DOHH2 (cell line): ENCODE data around the gene MPI.

Experiments
- H3F3A ChIP-seq: fragments of 200-600 bp; sonication (generic), shearing (Covaris generic); 2 replicates; pipeline ENCODE4 v1.6.0; 2016; ENCODE audit warnings: antibody characterized with exemption, mild to moderate bottlenecking; ENCODE audit not compliant: control insufficient read depth, insufficient read depth
- H3K27ac ChIP-seq: fragments of 200-600 bp; sonication (generic); 2 replicates; pipeline ENCODE4 v1.5.1; 2014; ENCODE audit warnings: low read depth, mild to moderate bottlenecking, low read length, moderate library complexity
- H3K27me3 ChIP-seq: fragments of 200-600 bp; sonication (generic); 2 replicates; pipeline ENCODE4 v1.6.1; 2014; ENCODE audit warnings: mild to moderate bottlenecking, low read length, mixed read lengths; ENCODE audit not compliant: control insufficient read depth
- H3K36me3 ChIP-seq: fragments of 200-600 bp; sonication (generic); 2 replicates; pipeline ENCODE4 v1.6.1; 2014; ENCODE audit warnings: mild to moderate bottlenecking, low read length, moderate library complexity, mixed read lengths; ENCODE audit not compliant: control insufficient read depth
- H3K4me1 ChIP-seq: fragments of 200-600 bp; sonication (generic); 2 replicates; pipeline ENCODE4 v1.6.1; 2014; ENCODE audit warnings: mild to moderate bottlenecking, low read length, mixed read lengths; ENCODE audit not compliant: control insufficient read depth
- H3K4me2 ChIP-seq: fragments of 200-600 bp; sonication (generic); 2 replicates; pipeline ENCODE4 v1.6.0; 2014; ENCODE audit warnings: mild to moderate bottlenecking, low read length, moderate library complexity
- H3K4me3 ChIP-seq: fragments of 200-600 bp; sonication (generic); 2 replicates; pipeline ENCODE4 v1.5.1; 2014; ENCODE audit warnings: mild to moderate bottlenecking, low read length, mixed read lengths
- H3K79me2 ChIP-seq: fragments of 200-600 bp; sonication (generic); 2 replicates; pipeline ENCODE4 v1.6.1; 2014; ENCODE audit warnings: mild to moderate bottlenecking, low read length, mixed read lengths; ENCODE audit not compliant: control insufficient read depth
- H3K9me2 ChIP-seq: fragments of 200-600 bp; sonication (generic); replicated peaks from 2 replicates; pipeline ENCODE4 v1.6.1; 2014; ENCODE audit warnings: mild to moderate bottlenecking, low read length, mixed read lengths; ENCODE audit not compliant: control insufficient read depth
- H3K9me3 ChIP-seq: fragments of 200-600 bp; sonication (generic); 2 replicates; pipeline ENCODE4 v1.6.1; 2014; ENCODE audit warnings: antibody characterized with exemption, low read length, mixed read lengths; ENCODE audit not compliant: control insufficient read depth, insufficient read depth
- H4K20me1 ChIP-seq: fragments of 200-600 bp; sonication (generic); 2 replicates; pipeline ENCODE4 v1.6.0; 2014; ENCODE audit warnings: low read depth, mild to moderate bottlenecking, antibody characterized with exemption, low read length, moderate library complexity; ENCODE audit not compliant: control insufficient read depth, insufficient read depth
- CTCF ChIP-seq: fragments of 200-600 bp; sonication (generic); IDR thresholded peaks from one replicate; pipeline ENCODE4 v1.5.1; 2014; ENCODE audit warnings: antibody characterized with exemption, mild to moderate bottlenecking, low read depth, low read length; ENCODE audit not compliant: poor library complexity, severe bottlenecking
- EZH2phosphoT487 ChIP-seq: fragments of 200-600 bp; sonication (generic); IDR thresholded peaks from 2 replicates; pipeline ENCODE4 v1.6.1; 2017; ENCODE audit warnings: borderline replicate concordance, mild to moderate bottlenecking, antibody characterized with exemption, low read length, moderate library complexity, mixed read lengths

The MPI gene

GRCh38 chr15:74906450-74907162, 16.8 kb downstream of the MPI start, which contains the start of gene FAM219B:
FAM219B (minus strand) TSS chr15:74906851; CDS start chr15:74906800, 51 bp downstream.
- H3F3A ChIP-seq: peaks cover 27% of the 10 kb centered on the region
- H3K4me1 ChIP-seq: peaks cover 29% of the 10 kb centered on the region
- H3K9me2 ChIP-seq: no peaks in the 10 kb centered on the region
- H3K36me3 ChIP-seq: peaks cover 44% of the 10 kb centered on the region
- TF ChIP-seq CTCF: no peak
- no peak for TF ChIP-seq EZH2phosphoT487
- no peaks in the 10 kb centered on the region for H3K9me3 ChIP-seq
- H3K4me2 ChIP-seq: peak within 1 kb of the TSS; percentile 96
- peak within 1 kb of the TSS; percentile 36 for H3K27ac ChIP-seq
- peak within 1 kb of the TSS; percentile 93 for H3K4me3 ChIP-seq
- peaks cover 18% of the 10 kb centered on the region for H3K79me2 ChIP-seq
- no peaks in the 10 kb centered on the region for H3K27me3 ChIP-seq
- H4K20me1 ChIP-seq: no peaks in the 10 kb centered on the region

- Histone ChIP-seq H3K9me3 (no peaks in the 10 kb centered on the region), H3K36me3 (peaks cover 42% of the 10 kb centered on the region), H3K4me1 (peaks cover 26% of the 10 kb centered on the region), H4K20me1 (no peaks in the 10 kb centered on the region), H3K79me2 (peaks cover 18% of the 10 kb centered on the region), H3K27me3 (no peaks in the 10 kb centered on the region), H3K27ac (peak overlapping the region; percentile 36), H3F3A (peaks cover 23% of the 10 kb centered on the region), H3K4me2 (peak overlapping the region; percentile 96), H3K4me3 (peak overlapping the region; percentile 93), H3K9me2 (no peaks in the 10 kb centered on the region)
- no peak for TF ChIP-seq EZH2phosphoT487
- TF ChIP-seq CTCF: no peak
Measured at GRCh38 chr15:74907163-74907870, 17.5 kb downstream of the MPI start.

GRCh38 chr15:74908635-74909034, 18.8 kb downstream of the MPI start:
- no peaks in the 10 kb centered on the region for H3K9me3 ChIP-seq
- H3K36me3 ChIP-seq: peaks cover 43% of the 10 kb centered on the region
- peaks cover 21% of the 10 kb centered on the region for H3F3A ChIP-seq
- no peak overlapping the region for H3K4me3 ChIP-seq
- H4K20me1 ChIP-seq: no peaks in the 10 kb centered on the region
- no peaks in the 10 kb centered on the region for H3K9me2 ChIP-seq
- peaks cover 24% of the 10 kb centered on the region for H3K4me1 ChIP-seq
- no peaks in the 10 kb centered on the region for H3K27me3 ChIP-seq
- H3K27ac ChIP-seq: no peak overlapping the region
- H3K4me2 ChIP-seq: no peak overlapping the region
- TF ChIP-seq CTCF: no peak
- no peak for TF ChIP-seq EZH2phosphoT487
- peaks cover 18% of the 10 kb centered on the region for H3K79me2 ChIP-seq
